CD4-positive, alpha-beta T cell treated with Interleukin-4 for 1 hour (primary cell): ENCODE data around the gene RPLP1.

Experiments
- DNase-seq, 2 donors: peaks; one replicate each; pipeline ENCODE4 v3.0.0-alpha.2; 2020 to 2022

The RPLP1 gene

GRCh38 chr15:69472046-69472445 lies 19.4 kb downstream of the RPLP1 start:
- DNase-seq = no peak

- DNase-seq = no peak
Observed at GRCh38 chr15:69472562-69472961, 19.9 kb downstream of the RPLP1 start.

- no peak for DNase-seq
Observed at GRCh38 chr15:69474291-69474690, 21.7 kb downstream of the RPLP1 start.

GRCh38 chr15:69474846-69475455 lies 22.3 kb downstream of the RPLP1 start:
- no peak for DNase-seq

GRCh38 chr15:69475769-69476358 lies 23.2 kb downstream of the RPLP1 start:
- DNase-seq = peak; percentile 76

GRCh38 chr15:69476704-69477473 lies 24.3 kb downstream of the RPLP1 start:
- DNase-seq = no peak

- peak in 1 of 2 donors; percentile 45 for DNase-seq
Observed at GRCh38 chr15:69478259-69478781, 25.7 kb downstream of the RPLP1 start.

- DNase-seq = no peak
Observed at GRCh38 chr15:69479081-69479480, 26.5 kb downstream of the RPLP1 start.

- DNase-seq = no peak
Observed at GRCh38 chr15:69479971-69480370, 27.4 kb downstream of the RPLP1 start.

- no peak for DNase-seq
Observed at GRCh38 chr15:69480932-69481331, 28.3 kb downstream of the RPLP1 start.

- no peak for DNase-seq
Observed at GRCh38 chr15:69482686-69483256, 30.2 kb downstream of the RPLP1 start.

- DNase-seq = no peak
Observed at GRCh38 chr15:69484837-69485236, 32.2 kb downstream of the RPLP1 start.

- no peak for DNase-seq
Observed at GRCh38 chr15:69486481-69487110, 34.0 kb downstream of the RPLP1 start.

GRCh38 chr15:69489073-69489571 lies 36.5 kb downstream of the RPLP1 start:
- no peak for DNase-seq

GRCh38 chr15:69490356-69491037 lies 37.9 kb downstream of the RPLP1 start:
- DNase-seq = no peak

GRCh38 chr15:69491038-69491505 lies 38.5 kb downstream of the RPLP1 start:
- no peak for DNase-seq

- DNase-seq = no peak
Observed at GRCh38 chr15:69493406-69493805, 40.8 kb downstream of the RPLP1 start.

GRCh38 chr15:69496001-69496400 lies 43.4 kb downstream of the RPLP1 start:
- DNase-seq = no peak

- no peak for DNase-seq
Observed at GRCh38 chr15:69497076-69497475, 44.5 kb downstream of the RPLP1 start.

- no peak for DNase-seq
Observed at GRCh38 chr15:69497667-69498066, 45.0 kb downstream of the RPLP1 start.

GRCh38 chr15:69498282-69498681 lies 45.7 kb downstream of the RPLP1 start:
- DNase-seq = no peak

GRCh38 chr15:69498987-69499386 lies 46.4 kb downstream of the RPLP1 start:
- no peak for DNase-seq
